GM15510 (cell line): Measurements from ENCODE around the gene ZDBF2.

Source experiments
- POLR2A ChIP-seq: IDR thresholded peaks from 3 replicates; pipeline ENCODE4 v1.6.1; 2011; ENCODE audit warnings: borderline replicate concordance; ENCODE audit not compliant: insufficient read length; ENCODE audit errors: extremely low read depth

Gene ZDBF2

DNA sequence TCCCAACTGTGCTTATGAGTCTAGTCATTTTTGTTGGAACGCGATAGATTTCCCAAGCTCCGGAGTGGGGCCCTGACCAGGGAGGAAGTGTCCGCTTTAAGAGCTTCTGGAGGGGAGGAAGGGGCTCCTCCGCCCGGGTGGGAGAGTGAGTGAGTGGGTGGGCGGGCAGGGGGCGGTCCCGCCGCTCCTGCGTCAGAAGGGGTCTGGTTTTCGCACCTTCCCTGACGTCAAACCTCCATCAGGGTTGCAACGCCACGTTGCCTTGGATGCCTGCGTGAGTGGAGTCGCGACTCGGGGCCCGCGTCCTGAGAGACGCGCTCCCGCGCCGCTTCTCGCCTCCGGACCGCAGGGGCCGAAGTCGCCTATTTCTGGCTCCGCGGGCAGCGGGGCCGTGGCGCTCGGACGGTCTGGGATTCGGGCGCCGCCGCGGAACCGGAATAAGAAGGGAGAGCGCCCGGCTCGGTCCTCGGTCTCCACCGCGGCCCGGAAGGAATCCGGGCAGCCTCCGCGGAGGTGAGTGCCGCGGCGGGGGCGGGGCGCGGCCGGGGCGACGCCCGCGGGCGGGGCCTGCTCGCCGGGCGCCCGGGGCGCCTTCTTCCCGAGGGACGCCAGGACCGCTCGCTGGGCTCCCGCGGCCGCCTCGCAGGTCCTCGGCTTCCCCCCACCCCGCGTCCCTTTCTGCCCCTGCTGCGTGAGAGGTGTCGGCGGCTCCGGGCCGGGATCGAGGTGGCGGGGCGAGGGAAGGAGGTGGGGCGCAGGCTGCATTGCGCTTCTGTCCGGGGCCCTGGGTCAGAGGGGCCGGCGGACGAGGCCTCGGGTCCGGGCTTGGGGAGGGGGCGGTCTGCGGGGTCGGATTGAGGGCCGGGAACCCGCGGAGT is at the start of gene ZDBF2:
ZDBF2 (plus strand) TSS at position 230 of the 878 bp plus-strand sequence. CDS start 7,187 bp downstream, outside the sequence.
- peak; percentile 63 for TF ChIP-seq POLR2A

- no peak for TF ChIP-seq POLR2A
These were observed 48.8 kb upstream of the ZDBF2 start for GRCh38 chr2:206225435-206226232.

DNA sequence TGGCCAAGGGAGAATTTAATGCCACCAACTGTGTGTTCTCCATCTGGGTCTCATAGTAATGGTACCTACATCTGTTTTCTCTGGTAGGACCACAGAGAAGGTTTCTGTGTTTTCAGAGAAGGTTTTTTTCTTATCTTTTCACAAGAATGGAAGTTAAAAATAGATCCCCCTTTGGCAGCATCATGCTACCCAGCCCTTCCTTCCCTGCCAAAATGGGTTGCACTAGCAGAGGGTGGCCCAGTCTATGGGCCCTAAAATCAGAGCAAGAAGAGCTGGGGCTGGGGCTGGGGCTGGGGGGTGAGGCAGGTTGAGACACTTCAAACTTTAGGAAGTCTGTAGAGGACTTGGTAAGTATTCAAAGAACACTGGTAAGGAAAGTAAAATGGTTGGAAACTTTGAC is 44.8 kb upstream of the ZDBF2 start:
- no peak for TF ChIP-seq POLR2A

DNA sequence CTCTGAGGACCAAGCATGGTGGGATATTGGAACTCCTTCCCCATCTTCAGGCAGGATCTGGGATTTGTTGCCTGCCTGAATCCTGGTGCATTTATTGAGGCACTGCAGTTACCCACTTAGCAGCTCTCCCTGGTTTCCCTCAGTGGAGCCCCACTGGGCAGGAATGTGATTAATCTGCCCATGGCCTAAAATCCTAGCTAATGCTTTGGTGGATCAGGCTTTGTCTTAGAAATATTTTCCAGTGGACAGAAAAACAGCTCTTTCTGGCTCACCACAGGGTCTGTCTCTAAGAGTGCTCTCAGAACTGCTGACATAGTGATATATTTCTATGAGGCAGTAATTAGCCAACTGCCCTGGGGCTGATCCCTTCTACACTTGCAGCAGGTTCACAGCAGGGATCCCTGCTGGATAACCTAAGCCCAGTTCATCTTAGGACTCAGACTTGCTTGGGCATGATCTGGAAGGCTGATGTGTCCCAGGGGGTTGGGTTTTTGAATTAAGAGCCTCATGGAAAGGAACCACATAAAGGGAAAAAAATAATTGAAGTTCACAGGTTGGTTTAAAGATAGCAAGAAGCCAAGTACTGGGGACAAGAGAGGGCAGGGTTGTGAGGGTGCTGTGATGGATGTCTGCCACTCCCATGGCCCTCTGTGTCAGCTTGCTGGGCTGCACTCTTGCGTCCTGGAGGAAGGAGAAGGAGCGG is 44.3 kb upstream of the ZDBF2 start:
- TF ChIP-seq POLR2A = no peak

DNA sequence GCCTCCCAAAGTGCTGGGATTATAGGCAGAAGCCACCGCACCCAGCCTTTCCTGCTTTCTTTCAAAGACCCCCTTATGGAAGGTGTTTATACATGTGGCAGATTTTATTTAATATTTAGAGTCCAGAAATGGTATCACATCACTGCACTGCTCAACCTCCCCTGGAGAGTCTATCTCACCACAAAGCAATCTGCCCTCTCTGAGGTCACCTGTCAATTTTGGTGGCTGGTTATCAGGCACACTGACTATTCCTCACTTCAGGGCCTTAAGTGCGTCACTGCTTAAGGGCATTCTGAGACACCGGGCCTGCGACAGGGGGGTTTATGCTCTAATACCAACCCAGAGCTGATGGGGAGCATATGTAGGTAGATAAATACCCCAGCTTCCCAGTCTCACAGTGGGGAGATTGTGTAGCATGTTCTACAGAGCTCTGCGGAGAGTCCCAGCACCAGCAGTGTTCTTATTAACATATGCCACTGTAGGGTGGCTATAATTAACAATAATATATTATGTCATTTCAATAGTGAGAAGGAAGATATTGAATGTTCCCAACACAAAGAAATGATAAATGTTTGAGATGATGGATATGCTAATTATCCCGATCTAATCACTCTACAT is 42.7 kb upstream of the ZDBF2 start:
- TF ChIP-seq POLR2A = no peak

- no peak for TF ChIP-seq POLR2A
These were observed 42.0 kb upstream of the ZDBF2 start for GRCh38 chr2:206232287-206233035.

DNA sequence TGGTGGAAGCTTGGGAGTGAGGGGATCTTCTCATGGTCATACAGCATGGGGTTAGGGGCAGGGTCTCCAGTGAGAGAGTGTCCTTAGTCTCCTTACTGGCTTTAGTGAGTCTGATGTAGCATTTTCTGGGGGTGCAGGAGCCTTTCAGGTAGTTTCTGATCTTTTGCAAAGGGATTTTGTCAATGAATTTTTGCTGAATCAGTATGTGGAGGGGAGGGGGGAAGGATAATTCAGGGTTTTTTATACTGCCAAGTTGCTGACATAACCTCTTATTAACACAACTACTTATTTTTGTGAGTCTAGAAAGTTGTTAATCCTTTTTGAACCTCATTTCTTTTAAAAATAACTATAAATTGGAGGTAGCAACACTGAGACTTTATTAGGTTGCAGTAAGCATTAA is 35.3 kb upstream of the ZDBF2 start:
- no peak for TF ChIP-seq POLR2A

DNA sequence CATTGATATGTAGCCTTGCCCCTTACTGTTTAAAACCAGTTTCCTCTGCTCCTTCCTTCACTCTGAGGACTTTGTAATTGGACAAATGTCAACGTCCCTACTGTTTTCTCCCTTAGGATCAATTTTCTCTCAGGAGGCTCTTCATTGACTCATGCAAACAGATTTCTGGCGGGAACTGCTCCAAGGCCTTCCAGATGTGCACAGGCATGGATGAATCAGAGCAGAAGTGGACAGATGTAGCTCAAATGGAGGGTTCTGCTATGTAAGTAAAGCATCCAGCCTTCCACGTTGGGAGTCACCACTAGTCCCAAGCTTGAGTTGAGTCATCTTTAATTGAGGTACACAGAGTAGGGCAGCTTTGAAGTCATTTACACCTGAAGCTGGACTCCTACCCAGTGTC is 34.1 kb upstream of the ZDBF2 start:
- no peak for TF ChIP-seq POLR2A

GRCh38 chr2:206241736-206242135 is 32.7 kb upstream of the ZDBF2 start:
- no peak for TF ChIP-seq POLR2A

- no peak for TF ChIP-seq POLR2A
These were observed 29.2 kb upstream of the ZDBF2 start for GRCh38 chr2:206245265-206245672.

GRCh38 chr2:206250041-206250897 is 24.2 kb upstream of the ZDBF2 start:
- TF ChIP-seq POLR2A = no peak

DNA sequence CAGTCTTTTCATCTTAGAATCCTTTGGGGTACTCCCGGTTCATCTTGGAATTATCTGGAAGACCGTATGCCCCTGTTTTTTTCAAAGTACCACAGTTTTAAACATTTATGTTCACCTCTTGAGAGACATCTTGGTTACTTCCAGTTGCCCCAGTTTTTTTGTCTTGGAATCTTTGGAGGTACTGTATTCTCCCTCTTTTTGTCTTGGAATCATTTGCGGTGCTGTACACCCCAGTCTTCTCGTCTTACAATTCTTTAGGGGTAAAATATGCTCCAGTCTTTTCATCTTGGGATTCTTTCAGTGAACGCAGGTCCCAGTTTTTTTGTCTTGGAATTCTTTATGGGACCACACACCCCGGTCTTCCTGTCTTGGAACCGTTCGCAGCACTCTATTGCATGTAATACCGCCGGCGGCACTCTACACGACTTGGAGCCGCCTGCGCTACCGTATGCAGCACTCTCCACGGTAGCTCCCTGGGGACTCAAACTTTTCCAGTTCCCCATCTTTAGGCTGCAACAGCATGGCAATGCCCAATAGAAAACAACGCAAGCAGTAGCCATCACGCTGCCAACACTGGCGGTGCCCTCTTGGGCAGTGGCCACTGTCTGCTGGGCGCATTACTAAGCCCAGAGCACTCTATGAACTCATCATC is 21.2 kb upstream of the ZDBF2 start:
- no peak for TF ChIP-seq POLR2A
